CMK (cell line): ENCODE results near the gene IARS1.

Experiments used
- DNase-seq: peaks from one replicate; pipeline ENCODE4 v3.0.0-alpha.2; 2010; ENCODE audit warnings: low read depth

The IARS1 gene

GRCh38 chr9:92295240-92295790, 1.8 kb upstream of the IARS1 start:
- DNase-seq: peak; percentile 54

DNA sequence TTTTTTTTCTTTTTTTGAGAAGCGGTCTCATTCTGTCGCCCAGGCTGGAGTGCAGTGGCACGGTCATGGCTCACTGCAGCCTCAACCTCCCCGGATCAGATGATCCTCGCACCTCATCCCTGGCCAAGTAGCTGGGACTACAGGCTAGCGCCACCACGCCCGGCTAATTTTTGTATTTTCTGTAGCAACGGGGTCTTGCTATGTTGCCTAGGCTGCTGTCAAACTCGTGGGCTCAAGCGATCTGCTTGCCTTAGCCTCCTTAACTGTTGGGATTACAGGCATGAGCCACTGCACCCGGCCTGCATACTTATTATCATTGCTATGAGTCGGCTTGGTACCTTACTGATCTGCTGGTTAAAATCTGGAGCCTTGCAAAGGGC, 790 bp upstream of the IARS1 start:
- no peak for DNase-seq

DNA sequence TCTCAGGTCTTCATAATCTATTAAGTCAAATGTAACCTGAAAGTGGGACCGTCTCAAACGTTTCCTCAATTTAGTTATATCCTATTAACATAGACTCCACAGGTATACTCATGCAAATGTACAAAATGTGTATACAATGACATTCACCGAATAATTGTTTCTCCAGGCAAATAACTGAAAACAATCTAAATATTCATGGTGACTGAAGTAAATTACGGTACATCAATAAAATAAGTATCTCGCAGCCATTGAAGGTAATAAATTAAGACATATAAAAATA, 482 bp downstream of the IARS1 start:
- no peak for DNase-seq

GRCh38 chr9:92292338-92293074, 991 bp downstream of the IARS1 start:
- no peak for DNase-seq

DNA sequence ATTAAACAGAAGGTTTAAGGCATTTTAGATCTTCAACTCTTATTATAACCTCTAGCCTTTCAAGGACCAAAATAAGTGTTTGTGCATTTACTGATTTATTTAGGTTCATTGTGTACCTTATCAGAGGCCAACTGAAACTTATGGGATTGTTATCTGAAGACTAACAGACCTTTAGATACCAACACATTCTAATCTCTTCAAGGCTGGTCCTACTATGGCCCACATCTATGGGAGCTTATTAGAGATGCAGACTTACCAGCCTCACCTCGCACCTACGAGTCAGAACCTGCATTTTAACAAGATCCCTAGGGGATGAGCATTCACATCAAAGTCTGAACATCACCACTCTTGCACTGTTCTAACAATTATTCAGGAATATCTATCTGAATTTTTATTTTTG, 1.9 kb downstream of the IARS1 start:
- no peak for DNase-seq

DNA sequence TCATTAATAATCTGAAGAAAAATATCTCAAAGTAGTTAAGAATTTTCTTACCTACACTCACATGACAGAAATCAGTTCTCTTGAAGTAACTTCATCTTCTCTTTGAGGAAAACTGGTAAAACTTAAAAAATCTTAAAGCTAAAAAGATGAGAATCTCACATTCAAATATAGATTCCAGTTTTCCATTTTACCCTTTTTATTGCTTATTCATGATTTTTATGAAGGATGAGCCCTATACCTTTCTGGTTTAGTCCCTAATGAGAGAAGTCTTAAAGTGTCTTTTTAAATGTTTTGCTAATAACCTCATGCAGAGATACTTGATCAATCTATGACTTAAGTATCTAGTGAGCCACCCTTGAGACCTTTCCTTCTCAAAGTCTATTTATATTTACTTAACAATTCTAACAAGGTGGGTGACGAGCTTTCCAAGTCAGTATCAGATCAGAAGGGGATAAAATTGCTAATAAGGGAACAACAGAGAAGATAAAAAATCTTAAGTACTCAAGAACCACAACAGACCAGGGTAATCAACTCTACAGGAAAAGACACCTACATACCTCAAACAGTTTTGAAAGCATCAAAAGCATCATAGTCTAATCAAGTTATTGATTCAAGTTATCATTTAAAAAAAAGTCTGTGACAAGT, 2.6 kb downstream of the IARS1 start:
- DNase-seq: no peak

GRCh38 chr9:92289708-92290390, 3.6 kb downstream of the IARS1 start:
- no peak for DNase-seq

- DNase-seq: no peak
These were observed 14.2 kb downstream of the IARS1 start for GRCh38 chr9:92279302-92279701.

- no peak for DNase-seq
These were observed 15.4 kb downstream of the IARS1 start for GRCh38 chr9:92278110-92278509.

- no peak for DNase-seq
These were observed 17.0 kb downstream of the IARS1 start for GRCh38 chr9:92276331-92277032.

DNA sequence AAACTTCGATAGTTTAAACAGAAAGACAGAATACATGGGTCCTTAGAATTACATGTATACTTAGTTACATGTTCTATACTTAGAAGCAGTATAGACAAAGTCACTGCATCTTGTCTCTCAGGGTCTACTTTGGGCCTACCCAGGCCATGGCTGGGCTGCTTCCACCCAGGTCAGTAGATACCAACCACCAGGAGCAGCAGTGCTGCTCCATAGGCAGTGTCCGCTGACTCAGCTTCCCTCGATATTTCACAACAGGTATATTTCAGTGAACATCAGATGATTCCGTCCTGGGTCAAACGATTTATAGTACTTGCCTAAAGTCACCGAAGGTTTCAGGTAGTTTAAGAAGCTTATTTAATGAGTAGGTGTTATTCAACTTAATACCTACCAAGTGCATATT, 18.0 kb downstream of the IARS1 start:
- DNase-seq: no peak

- DNase-seq: no peak
These were observed 23.0 kb downstream of the IARS1 start for GRCh38 chr9:92270511-92270910.

DNA sequence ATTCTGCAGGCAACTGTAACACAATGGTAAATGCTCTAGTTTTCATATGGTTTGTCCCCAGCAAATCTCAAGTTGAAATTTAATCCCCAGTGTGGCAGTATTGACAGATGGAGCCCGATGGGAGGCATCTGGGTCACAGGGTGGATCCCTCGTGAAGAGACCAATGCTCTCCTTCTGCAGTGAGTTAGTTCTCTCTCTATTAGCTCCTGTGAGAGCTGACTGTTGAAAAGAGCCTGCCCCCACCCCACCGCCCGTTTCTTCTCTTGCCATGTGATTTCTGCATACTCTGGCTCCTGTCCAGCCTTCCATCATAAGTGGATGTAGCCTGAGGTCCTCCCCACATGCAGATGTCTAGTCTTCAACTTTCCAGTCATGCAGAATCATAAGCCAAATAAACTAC, 27.0 kb downstream of the IARS1 start:
- no peak for DNase-seq

- DNase-seq: no peak
These were observed 28.3 kb downstream of the IARS1 start for GRCh38 chr9:92265154-92265553.

- DNase-seq: no peak
These were observed 30.4 kb downstream of the IARS1 start for GRCh38 chr9:92263131-92263530.

- DNase-seq: no peak
These were observed 36.2 kb downstream of the IARS1 start for GRCh38 chr9:92257327-92257726.

DNA sequence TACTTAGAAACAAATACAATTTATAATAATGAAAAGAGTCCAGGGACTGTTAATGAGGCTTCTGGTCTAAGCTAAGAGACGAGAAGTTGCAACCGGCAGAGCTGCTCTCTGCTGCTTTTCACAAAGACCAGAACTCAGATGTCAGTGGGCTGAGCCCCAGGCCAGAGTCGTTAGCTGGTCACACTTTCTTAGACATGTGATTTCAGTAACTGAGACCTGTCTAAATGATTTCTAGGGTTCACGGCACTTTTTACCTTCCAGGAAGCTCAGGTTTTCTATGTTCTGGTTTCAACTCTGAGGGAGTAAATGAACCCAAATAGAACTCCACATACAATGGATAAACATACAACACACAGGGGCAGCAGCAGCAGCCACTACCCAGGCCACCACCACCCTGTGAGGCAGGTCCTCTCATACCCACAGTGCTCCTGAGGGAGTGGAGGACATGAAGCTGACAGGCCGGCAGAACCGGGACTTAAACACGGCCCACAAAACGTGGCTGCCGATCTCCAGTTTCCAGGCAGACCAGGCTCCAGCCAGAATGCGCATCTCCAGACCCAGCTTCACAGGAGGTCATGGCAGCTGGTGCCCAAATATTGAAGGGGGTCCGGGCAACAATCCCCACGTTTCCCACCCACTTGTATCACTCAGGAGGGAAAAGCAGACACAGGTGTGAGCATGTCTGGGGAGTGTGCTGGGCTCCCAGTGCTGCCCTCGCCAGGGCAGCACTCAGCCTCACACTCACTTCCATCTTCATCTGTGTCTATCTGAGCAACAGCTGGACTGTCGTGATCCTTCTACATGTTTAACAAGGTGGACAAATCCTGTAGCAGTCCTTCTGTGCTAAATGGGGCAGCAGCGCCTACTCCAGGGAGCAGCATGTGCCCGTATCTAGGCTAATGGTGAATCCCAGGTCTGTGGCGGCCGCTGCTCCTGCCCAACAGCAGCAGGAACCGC, 38.8 kb downstream of the IARS1 start:
- DNase-seq: no peak

GRCh38 chr9:92253656-92254055, 39.8 kb downstream of the IARS1 start:
- no peak for DNase-seq

GRCh38 chr9:92247981-92248380, 45.5 kb downstream of the IARS1 start:
- DNase-seq: no peak

GRCh38 chr9:92247296-92247695, 46.2 kb downstream of the IARS1 start:
- no peak for DNase-seq

DNA sequence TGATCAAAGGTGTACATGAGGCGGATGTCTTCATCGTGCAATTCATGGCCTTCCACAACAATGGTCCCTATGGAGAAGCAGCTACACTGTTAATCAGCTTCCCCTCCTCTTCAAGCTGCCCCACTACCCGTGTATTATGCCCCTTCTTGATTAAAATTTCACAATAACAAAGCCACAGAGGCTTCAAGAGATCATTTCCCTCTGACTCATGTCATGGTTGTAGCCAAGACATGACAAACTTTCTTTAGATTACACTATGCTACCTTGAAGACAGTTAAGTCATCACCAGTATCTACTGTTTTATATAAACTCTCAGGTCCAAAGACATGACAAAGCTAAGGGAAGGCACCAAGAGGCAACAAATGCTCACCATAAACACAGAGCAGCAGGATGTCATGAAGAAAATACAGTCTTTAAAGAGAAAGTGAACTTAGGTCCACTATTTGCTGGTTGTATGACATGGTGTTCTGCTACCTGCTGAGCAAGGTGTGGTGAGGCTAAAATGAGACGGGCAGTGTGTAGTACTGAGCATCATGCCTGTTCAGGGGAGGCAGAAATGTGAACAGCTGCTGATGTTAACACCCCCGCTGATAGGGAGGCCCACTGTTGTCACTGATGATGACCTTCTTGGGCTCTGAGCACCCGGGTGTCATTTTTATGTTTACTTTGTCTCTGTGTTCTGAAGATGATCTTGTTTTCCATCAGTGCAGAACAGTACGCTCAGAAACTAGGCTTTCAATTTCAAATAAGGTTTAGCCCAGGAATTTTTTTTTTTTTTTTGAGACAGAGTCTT, 48.3 kb downstream of the IARS1 start:
- DNase-seq: no peak
